D721Med (cell line): Measurements from ENCODE around the gene STYXL2.

Experiments used
- DNase-seq: peaks from one replicate; pipeline ENCODE4 v3.0.0; 2011; ENCODE audit warnings: low spot score; ENCODE audit not compliant: insufficient read length
- FAIRE-seq: peaks from 2 replicates; lab custom pipeline; 2011; peaks lifted over from hg19 to GRCh38; lab: Jason Lieb, UNC
- CTCF ChIP-seq: IDR thresholded peaks from 2 replicates; pipeline ENCODE4 v1.5.1; 2012; ENCODE audit warnings: mild to moderate bottlenecking, control low read depth; ENCODE audit not compliant: insufficient read depth; ENCODE audit errors: missing control alignments

STYXL2 gene

GRCh38 chr1:167137793-167138510 lies 44.1 kb downstream of the STYXL2 start:
- TF ChIP-seq CTCF = no peak
- no peak for DNase-seq
- peak; percentile 76 for FAIRE-seq

- DNase-seq (no peak), FAIRE-seq (peak; percentile 85)
- TF ChIP-seq CTCF = no peak
Observed at GRCh38 chr1:167138703-167139102, 44.8 kb downstream of the STYXL2 start.

GRCh38 chr1:167141963-167142362 lies 48.1 kb downstream of the STYXL2 start:
- DNase-seq (no peak), FAIRE-seq (no peak)

More at GRCh38 chr1:167141963-167142362, 48.1 kb downstream of the STYXL2 start:
- no peak for TF ChIP-seq CTCF
